Hepatocyte (in vitro differentiated cells): ENCODE data around the gene FHOD3.

Experiments
- CTCF ChIP-seq: fragments of 200-600 bp; sonication (generic); IDR thresholded peaks from 2 replicates; pipeline ENCODE4 v1.5.1; 2016; ENCODE audit warnings: antibody characterized with exemption, mild to moderate bottlenecking; ENCODE audit not compliant: poor library complexity
- EZH2 ChIP-seq: fragments of 200-600 bp; sonication (generic); IDR thresholded peaks from 2 replicates; pipeline ENCODE4 v1.6.1; 2016; ENCODE audit warnings: antibody characterized with exemption, mild to moderate bottlenecking, borderline replicate concordance

GRCh38 chr18:36297417-36298125, at the start of gene FHOD3:
- no peak for TF ChIP-seq CTCF
- TF ChIP-seq EZH2: peak; percentile 43
